Thyroid gland (tissue), 4 donors: ENCODE measurements around the gene MED19.

Source experiments
- CTCF ChIP-seq, 6 experiments: fragments of 200-600 bp in 3 of 6; fragments of 450-650 bp in 3 of 6; sonication (generic) in 3 of 6; IDR thresholded peaks; one replicate each; pipeline ENCODE4 v1.5.1; 2016 to 2019; ENCODE audit warnings: antibody characterized with exemption in 6 of 6, mild to moderate bottlenecking in 2 of 6, inconsistent platforms in 1 of 6, moderate library complexity in 1 of 6
- POLR2A ChIP-seq, 2 donors: fragments of 450-650 bp; IDR thresholded peaks; one replicate each; pipeline ENCODE4 v1.6.1; 2017; ENCODE audit warnings: antibody characterized with exemption in 2 of 2, mild to moderate bottlenecking in 2 of 2, moderate library complexity in 1 of 2

- TF ChIP-seq CTCF (IDR thresholded peaks at IDR 0.05) = no peak
- TF ChIP-seq POLR2A (IDR thresholded peaks at IDR 0.05) = no peak
Measured at GRCh38 chr11:57758174-57758573, 46.2 kb upstream of the MED19 start.
